PC-9 (cell line): ENCODE results near the gene AMBRA1. TPM values are rescaled to one million over a fixed set of nuclear protein-coding genes. Genes with fewer than 3 reads are reported as not detected.

Source experiments
- BruUV-seq: library from RNA; stranded (reverse); fragments of 400-500 nt; replicated peaks from 2 replicates; lab custom pipeline; 2021; lab: Mats Ljungman, UMichigan
- CTCF ChIA-PET: fragments of 300-600 bp; sonication (Branson Sonifier 250); formaldehyde crosslinking; loops from one replicate; lab custom pipeline; 2022; ENCODE audit warnings: antibody characterized with exemption; lab: Charles Lee
- POLR2A ChIA-PET: fragments of 300-600 bp; sonication (Branson Sonifier 250); formaldehyde crosslinking; loops from one replicate; lab custom pipeline; 2022; ENCODE audit warnings: antibody characterized with exemption; ENCODE audit not compliant: unreplicated experiment; lab: Charles Lee
- DNase-seq, 2 experiments: peaks; one replicate each; pipeline versions ENCODE4 v3.0.0 to v3.0.0-alpha.2; 2015 to 2022; ENCODE audit warnings: mixed read lengths in 1 of 2
- H2AFZ ChIP-seq: fragments of 200-600 bp; sonication (generic); 2 replicates; pipeline ENCODE4 v1.8.1; 2017; ENCODE audit warnings: antibody characterized with exemption
- H3F3A ChIP-seq: fragments of 200-600 bp; sonication (generic); 2 replicates; pipeline ENCODE4 v1.8.1; 2017; ENCODE audit warnings: antibody characterized with exemption, mild to moderate bottlenecking, low read depth; ENCODE audit not compliant: insufficient read depth
- H3K27ac ChIP-seq: fragments of 200-600 bp; sonication (generic); 2 replicates; pipeline ENCODE4 v1.6.1; 2016; ENCODE audit warnings: mixed run types
- H3K27me3 ChIP-seq: fragments of 200-600 bp; sonication (generic); 2 replicates; pipeline ENCODE4 v1.6.1; 2016; ENCODE audit warnings: low read depth, mixed run types; ENCODE audit not compliant: insufficient read depth
- H3K36me3 ChIP-seq: fragments of 200-600 bp; sonication (generic); 2 replicates; pipeline ENCODE4 v1.6.1; 2016; ENCODE audit warnings: low read depth, mixed run types
- H3K4me1 ChIP-seq: fragments of 200-600 bp; sonication (generic); replicated peaks from 2 replicates; pipeline ENCODE4 v1.6.1; 2016; ENCODE audit warnings: mixed run types; ENCODE audit not compliant: insufficient read depth
- H3K4me2 ChIP-seq: fragments of 200-600 bp; sonication (generic); 2 replicates; pipeline ENCODE4 v1.6.1; 2017; ENCODE audit warnings: mixed run types
- H3K4me3 ChIP-seq: fragments of 200-600 bp; sonication (generic); 2 replicates; pipeline ENCODE4 v1.6.1; 2016; ENCODE audit warnings: mixed run types
- H3K79me2 ChIP-seq: fragments of 200-600 bp; sonication (generic); 2 replicates; pipeline ENCODE4 v1.6.1; 2017; ENCODE audit warnings: low read depth, mixed run types
- H3K9me2 ChIP-seq: fragments of 200-600 bp; sonication (generic); 2 replicates; pipeline ENCODE4 v1.8.1; 2017; ENCODE audit warnings: mild to moderate bottlenecking; ENCODE audit not compliant: insufficient read depth
- H3K9me3 ChIP-seq: fragments of 200-600 bp; sonication (generic); 2 replicates; pipeline ENCODE4 v1.8.1; 2016; ENCODE audit warnings: low read depth; ENCODE audit not compliant: insufficient read depth
- H4K20me1 ChIP-seq: fragments of 200-600 bp; sonication (generic); 2 replicates; pipeline ENCODE4 v1.8.1; 2017; ENCODE audit not compliant: insufficient read depth
- CTCF ChIP-seq: fragments of 200-600 bp; sonication (generic); conservative IDR thresholded peaks from 2 replicates; pipeline ENCODE4 v1.6.1; 2017; ENCODE audit warnings: mixed run types, antibody characterized with exemption, mild to moderate bottlenecking, moderate library complexity
- EZH2 ChIP-seq: fragments of 200-600 bp; sonication (generic); IDR thresholded peaks from 2 replicates; pipeline ENCODE4 v1.8.0; 2017; ENCODE audit warnings: antibody characterized with exemption, low read depth
- intact Hi-C: fragments of 100-400 bp; cut with micrococcal nuclease; formaldehyde crosslinking; loops from one replicate; pipeline ENCODE4 v1.10.0; 2022; ENCODE audit not compliant: unreplicated experiment
- total RNA-seq: library from RNA; stranded (reverse); gene quantifications from 2 replicates; pipeline ENCODE4 v1.2.3, GENCODE V29; 2021

The AMBRA1 gene
- total RNA-seq, 1 experiment from 2014 or later: 41.4 TPM

GRCh38 chr11:46455834-46456233 is 138.0 kb downstream of the AMBRA1 start:
- POLR2A ChIA-PET: no interaction called here
- no peak for DNase-seq
- no TSS peak for BruUV-seq

GRCh38 chr11:46452918-46453517 is 140.8 kb downstream of the AMBRA1 start:
- no peak for DNase-seq
- Histone ChIP-seq H3K9me3 (no peaks in the 10 kb centered on the region), H3K4me3 (no peak overlapping the region), H3K4me1 (no peaks in the 10 kb centered on the region), H3K4me2 (no peak overlapping the region), H2AFZ (no peak overlapping the region), H4K20me1 (peaks cover 29% of the 10 kb centered on the region; the same call in 1 of the 2 replicates), H3K27me3 (no peaks in the 10 kb centered on the region), H3F3A (peaks cover 3% of the 10 kb centered on the region), H3K9me2 (no peaks in the 10 kb centered on the region), H3K79me2 (0 out of 2 replicates have a peak, but pooled peaks cover 3% of the 10 kb centered on the region), H3K27ac (no peak overlapping the region), H3K36me3 (no peaks in the 10 kb centered on the region)
- BruUV-seq: no TSS peak
- intact Hi-C loops: no loop called here
- ChIA-PET POLR2A (no interaction called here), CTCF (no interaction called here)
- TF ChIP-seq EZH2 (no peak), CTCF (no peak)

More at GRCh38 chr11:46455834-46456233, 138.0 kb downstream of the AMBRA1 start:
- Histone ChIP-seq H2AFZ (no peak overlapping the region), H3K36me3 (no peaks in the 10 kb centered on the region), H3K9me3 (no peaks in the 10 kb centered on the region), H3K4me2 (no peak overlapping the region), H3K27ac (no peak overlapping the region), H4K20me1 (peaks cover 22% of the 10 kb centered on the region; the same call in 1 of the 2 replicates), H3K79me2 (0 out of 2 replicates have a peak, but pooled peaks cover 3% of the 10 kb centered on the region), H3F3A (peaks cover 3% of the 10 kb centered on the region), H3K4me1 (no peaks in the 10 kb centered on the region), H3K27me3 (no peaks in the 10 kb centered on the region), H3K4me3 (no peak overlapping the region), H3K9me2 (no peaks in the 10 kb centered on the region)
- CTCF ChIA-PET: no interaction called here
- TF ChIP-seq CTCF (no peak), EZH2 (no peak)
- intact Hi-C loops: no loop called here

- intact Hi-C loops: no loop called here
- H3F3A ChIP-seq: peaks cover 6% of the 10 kb centered on the region
- H3K4me1 ChIP-seq: no peaks in the 10 kb centered on the region
- TF ChIP-seq CTCF (no peak), EZH2 (no peak)
- H3K27ac ChIP-seq: no peak overlapping the region
- H2AFZ ChIP-seq: no peak overlapping the region
- H4K20me1 ChIP-seq: peaks cover 31% of the 10 kb centered on the region; the same call in 1 of the 2 replicates
- H3K9me2 ChIP-seq: no peaks in the 10 kb centered on the region
- no peak overlapping the region for H3K4me2 ChIP-seq
- no peaks in the 10 kb centered on the region for H3K27me3 ChIP-seq
- peaks cover 3% of the 10 kb centered on the region; the same call in 1 of the 2 replicates for H3K79me2 ChIP-seq
- H3K36me3 ChIP-seq: no peaks in the 10 kb centered on the region
- no peak overlapping the region for H3K4me3 ChIP-seq
- no peak for DNase-seq
- CTCF ChIA-PET: no interaction called here
- POLR2A ChIA-PET: no interaction called here
- no peaks in the 10 kb centered on the region for H3K9me3 ChIP-seq
- BruUV-seq: no TSS peak
These were observed 142.1 kb downstream of the AMBRA1 start for GRCh38 chr11:46451759-46452158.
